HG02623 (cell line): ENCODE results near the gene PDZD8.
"Not testable (repeated sequence)": the region's sequence is repeated elsewhere in the genome, so short reads cannot be mapped to it uniquely, and the experiment has no call there.

Experiments used
- ATAC-seq: cut with Tn5 transposase; IDR thresholded peaks from one replicate; pipeline ENCODE4 v1.9.1; 2021; ENCODE audit warnings: moderate library complexity; ENCODE audit not compliant: unreplicated experiment

Gene PDZD8

GRCh38 chr10:117350909-117351308 is 24.3 kb downstream of the PDZD8 start:
- peak; percentile 77 for ATAC-seq

GRCh38 chr10:117348236-117348635 is 27.0 kb downstream of the PDZD8 start:
- no peak for ATAC-seq

DNA sequence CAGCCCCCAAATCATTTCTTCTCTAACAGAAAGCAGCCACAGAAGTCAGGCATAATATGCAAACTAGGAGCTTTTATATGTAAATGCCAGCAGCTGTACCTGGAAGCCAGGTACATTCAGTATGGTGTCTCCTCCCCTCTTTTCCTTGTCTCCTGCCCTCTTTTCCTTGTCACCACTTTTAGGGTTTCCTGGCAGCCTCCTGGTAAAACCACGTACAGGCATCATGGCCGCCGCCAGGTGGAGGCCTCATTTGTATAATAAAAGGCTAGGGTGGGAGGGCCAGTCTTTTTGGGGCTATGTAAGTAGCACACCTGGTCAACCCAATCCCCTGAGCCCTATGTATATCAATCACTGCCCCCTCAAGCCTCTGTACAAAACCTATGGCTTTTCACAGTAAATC is 28.7 kb downstream of the PDZD8 start:
- no peak for ATAC-seq

GRCh38 chr10:117345143-117345542 is 30.1 kb downstream of the PDZD8 start:
- ATAC-seq: no peak

- no peak for ATAC-seq
These were observed 32.6 kb downstream of the PDZD8 start for GRCh38 chr10:117342641-117343040.

DNA sequence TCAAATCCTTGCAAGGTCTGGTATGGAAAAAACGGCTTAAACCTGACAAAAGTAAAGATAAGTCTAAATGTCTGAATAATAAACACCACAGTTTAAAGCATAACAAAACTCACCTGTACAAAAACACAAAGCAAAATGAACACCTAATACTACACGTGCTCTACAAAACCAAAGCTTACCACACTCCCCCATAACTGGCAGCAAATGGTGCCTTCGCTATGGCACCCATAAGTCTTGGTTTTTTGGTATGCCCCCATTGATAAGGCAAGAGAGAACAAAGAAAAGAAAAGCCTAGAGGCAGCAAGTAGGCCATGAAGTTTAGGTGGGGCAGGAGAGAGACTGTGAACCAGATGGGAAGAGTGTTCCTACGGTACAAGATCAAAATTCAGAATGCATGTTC is 34.2 kb downstream of the PDZD8 start:
- no peak for ATAC-seq

- ATAC-seq: no peak
These were observed 35.3 kb downstream of the PDZD8 start for GRCh38 chr10:117339979-117340378.

- no peak for ATAC-seq
These were observed 35.7 kb downstream of the PDZD8 start for GRCh38 chr10:117339578-117339977.

DNA sequence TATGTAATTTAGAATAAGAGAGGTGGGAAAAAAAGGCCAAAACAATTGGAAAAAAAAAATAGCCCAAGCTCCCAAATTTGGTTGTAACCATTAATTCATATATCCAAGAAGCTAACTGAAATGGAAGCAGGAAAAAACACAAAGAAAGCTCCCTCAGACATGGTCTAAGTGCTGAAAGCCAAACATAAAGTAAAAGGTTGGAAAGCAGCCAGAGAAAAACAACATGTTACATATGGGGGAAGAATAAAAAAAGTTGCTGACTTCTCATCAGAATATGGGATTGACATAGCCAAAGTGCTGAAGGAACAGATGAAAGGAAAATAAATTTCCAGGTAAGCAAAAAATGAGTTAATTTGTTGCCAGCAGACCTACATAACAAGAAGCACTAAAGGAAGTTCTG is 40.3 kb downstream of the PDZD8 start:
- no peak for ATAC-seq

DNA sequence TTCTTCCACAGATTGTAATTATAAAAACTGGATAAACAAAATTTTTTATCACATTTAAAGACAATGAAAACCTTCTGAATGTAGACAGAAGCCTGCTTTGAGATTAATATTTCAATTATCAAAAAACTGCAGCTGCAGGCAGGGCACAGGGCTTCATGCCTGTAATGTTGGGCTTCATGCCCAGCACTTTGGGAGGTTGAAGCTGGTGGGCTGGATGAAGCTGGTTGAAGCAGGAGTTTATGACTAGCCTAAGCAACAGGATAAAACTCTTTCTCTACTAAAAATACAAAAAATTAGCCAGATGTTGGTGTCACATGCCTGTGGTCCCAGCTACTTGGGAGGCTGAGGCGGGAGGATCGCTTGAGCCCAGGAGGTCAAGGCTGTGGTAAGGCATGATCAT is 41.2 kb downstream of the PDZD8 start:
- no peak for ATAC-seq

GRCh38 chr10:117327262-117327661 is 48.0 kb downstream of the PDZD8 start:
- no peak for ATAC-seq

GRCh38 chr10:117324367-117324766 is 50.9 kb downstream of the PDZD8 start:
- ATAC-seq: no peak

GRCh38 chr10:117322260-117322659 is 53.0 kb downstream of the PDZD8 start:
- no peak for ATAC-seq

GRCh38 chr10:117320050-117320665 is 55.1 kb downstream of the PDZD8 start:
- no peak for ATAC-seq

GRCh38 chr10:117318909-117319308 is 56.3 kb downstream of the PDZD8 start:
- no peak for ATAC-seq

GRCh38 chr10:117316701-117317100 is 58.5 kb downstream of the PDZD8 start:
- no peak for ATAC-seq

- ATAC-seq: no peak
These were observed 61.6 kb downstream of the PDZD8 start for GRCh38 chr10:117313641-117314040.

- ATAC-seq: no peak
These were observed 62.8 kb downstream of the PDZD8 start for GRCh38 chr10:117312430-117312829.

GRCh38 chr10:117311261-117311660 is 64.0 kb downstream of the PDZD8 start:
- no peak for ATAC-seq

DNA sequence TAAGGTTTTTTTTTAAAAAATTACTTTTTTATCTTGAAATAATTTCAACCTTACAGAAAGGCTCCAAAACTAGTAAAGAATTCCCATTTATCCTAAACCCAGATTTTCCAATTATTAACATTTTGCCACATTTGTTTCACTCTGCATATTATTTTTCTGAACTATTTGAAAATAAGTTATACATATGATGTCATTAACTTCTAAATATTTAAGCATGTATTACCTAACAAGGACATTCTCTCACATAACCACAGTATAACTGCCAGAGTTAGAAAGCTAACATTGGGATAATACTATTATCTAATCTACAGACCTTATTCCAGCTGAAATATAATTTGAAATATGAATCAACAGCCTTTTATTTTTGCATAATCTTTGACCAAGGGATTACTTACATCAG is 68.6 kb downstream of the PDZD8 start:
- no peak for ATAC-seq

GRCh38 chr10:117303451-117303850 is 71.8 kb downstream of the PDZD8 start:
- not testable (repeated sequence) for ATAC-seq

GRCh38 chr10:117300671-117301070 is 74.6 kb downstream of the PDZD8 start:
- ATAC-seq: no peak

GRCh38 chr10:117299435-117299834 is 75.8 kb downstream of the PDZD8 start:
- ATAC-seq: no peak
